ENCODE measurements around the gene LY9. TPM values are rescaled to one million over a fixed set of nuclear protein-coding genes. Genes with fewer than 3 reads are reported as not detected.

Gene LY9
- total RNA-seq, 1 experiment from 2014 or later = not detected

DNA sequence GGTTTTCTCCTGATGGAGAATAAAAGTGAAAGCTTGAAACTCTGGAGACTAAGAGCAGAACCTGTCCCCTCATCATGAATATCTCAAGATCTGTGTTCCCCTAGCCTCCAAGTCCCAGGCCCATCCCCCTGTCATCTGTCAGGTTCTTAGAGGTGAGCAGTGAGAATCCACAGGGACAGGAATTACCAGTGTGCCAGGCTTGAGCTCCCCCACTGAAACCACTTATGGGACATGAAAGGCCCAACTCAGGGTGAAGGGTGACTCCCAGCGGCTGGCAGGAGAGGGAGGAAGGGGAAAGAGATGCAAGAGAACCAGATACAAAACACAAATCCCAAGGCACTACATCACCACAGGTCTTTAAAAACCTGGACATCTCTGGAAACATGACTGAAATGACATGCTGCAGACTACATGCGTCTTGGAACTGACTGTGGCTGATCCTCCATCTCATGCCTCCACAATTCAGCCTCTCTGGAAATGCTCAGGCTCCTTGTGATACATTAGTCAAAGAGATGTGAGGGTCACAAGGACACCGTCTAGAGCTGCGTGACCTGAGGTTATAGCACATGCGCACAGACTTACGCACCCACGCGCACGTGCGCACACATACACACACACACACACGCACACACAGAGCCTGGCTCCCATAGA lies 6.8 kb upstream of the LY9 start:
- TF ChIP-seq EZH2 (IDR thresholded peaks at IDR 0.05; ENCODE audit: borderline replicate concordance, low read depth, low read length, poor library complexity, severe bottlenecking) = no peak
- TF ChIP-seq, protein P1, sequence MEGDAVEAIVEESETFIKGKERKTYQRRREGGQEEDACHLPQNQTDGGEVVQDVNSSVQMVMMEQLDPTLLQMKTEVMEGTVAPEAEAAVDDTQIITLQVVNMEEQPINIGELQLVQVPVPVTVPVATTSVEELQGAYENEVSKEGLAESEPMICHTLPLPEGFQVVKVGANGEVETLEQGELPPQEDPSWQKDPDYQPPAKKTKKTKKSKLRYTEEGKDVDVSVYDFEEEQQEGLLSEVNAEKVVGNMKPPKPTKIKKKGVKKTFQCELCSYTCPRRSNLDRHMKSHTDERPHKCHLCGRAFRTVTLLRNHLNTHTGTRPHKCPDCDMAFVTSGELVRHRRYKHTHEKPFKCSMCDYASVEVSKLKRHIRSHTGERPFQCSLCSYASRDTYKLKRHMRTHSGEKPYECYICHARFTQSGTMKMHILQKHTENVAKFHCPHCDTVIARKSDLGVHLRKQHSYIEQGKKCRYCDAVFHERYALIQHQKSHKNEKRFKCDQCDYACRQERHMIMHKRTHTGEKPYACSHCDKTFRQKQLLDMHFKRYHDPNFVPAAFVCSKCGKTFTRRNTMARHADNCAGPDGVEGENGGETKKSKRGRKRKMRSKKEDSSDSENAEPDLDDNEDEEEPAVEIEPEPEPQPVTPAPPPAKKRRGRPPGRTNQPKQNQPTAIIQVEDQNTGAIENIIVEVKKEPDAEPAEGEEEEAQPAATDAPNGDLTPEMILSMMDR (conservative IDR thresholded peaks at IDR 0.05; ENCODE audit: low read depth, low read length) = no peak
- no peaks in the 10 kb centered on the region for H3K4me1 ChIP-seq (ENCODE audit: insufficient read depth, low read length, poor library complexity, severe bottlenecking)
- ChIA-PET POLR2A (ENCODE audit: low non-redundant PET) (no interaction called here), CTCF (no interaction called here)
- H3K27ac ChIP-seq (ENCODE audit: low read depth, low read length, poor library complexity, severe bottlenecking) = no peak overlapping the region
- H3K36me3 ChIP-seq (ENCODE audit: insufficient read depth, low read length, poor library complexity, severe bottlenecking) = no peaks in the 10 kb centered on the region
- BruUV-seq (replicated peaks) = no TSS peak
- H3K4me3 ChIP-seq (ENCODE audit: low read depth, low read length, poor library complexity, severe bottlenecking) = no peak overlapping the region
- DNase-seq (ENCODE audit: low spot score) = no peak
- H3K27me3 ChIP-seq (replicated peaks; ENCODE audit: insufficient read depth, low read depth, low read length, poor library complexity) = no peaks in the 10 kb centered on the region
- H3K9me3 ChIP-seq (ENCODE audit: low read depth, low read length, poor library complexity, severe bottlenecking) = no peaks in the 10 kb centered on the region
- intact Hi-C loops (cut with micrococcal nuclease; ENCODE audit: unreplicated experiment) = no loop called here

DNA sequence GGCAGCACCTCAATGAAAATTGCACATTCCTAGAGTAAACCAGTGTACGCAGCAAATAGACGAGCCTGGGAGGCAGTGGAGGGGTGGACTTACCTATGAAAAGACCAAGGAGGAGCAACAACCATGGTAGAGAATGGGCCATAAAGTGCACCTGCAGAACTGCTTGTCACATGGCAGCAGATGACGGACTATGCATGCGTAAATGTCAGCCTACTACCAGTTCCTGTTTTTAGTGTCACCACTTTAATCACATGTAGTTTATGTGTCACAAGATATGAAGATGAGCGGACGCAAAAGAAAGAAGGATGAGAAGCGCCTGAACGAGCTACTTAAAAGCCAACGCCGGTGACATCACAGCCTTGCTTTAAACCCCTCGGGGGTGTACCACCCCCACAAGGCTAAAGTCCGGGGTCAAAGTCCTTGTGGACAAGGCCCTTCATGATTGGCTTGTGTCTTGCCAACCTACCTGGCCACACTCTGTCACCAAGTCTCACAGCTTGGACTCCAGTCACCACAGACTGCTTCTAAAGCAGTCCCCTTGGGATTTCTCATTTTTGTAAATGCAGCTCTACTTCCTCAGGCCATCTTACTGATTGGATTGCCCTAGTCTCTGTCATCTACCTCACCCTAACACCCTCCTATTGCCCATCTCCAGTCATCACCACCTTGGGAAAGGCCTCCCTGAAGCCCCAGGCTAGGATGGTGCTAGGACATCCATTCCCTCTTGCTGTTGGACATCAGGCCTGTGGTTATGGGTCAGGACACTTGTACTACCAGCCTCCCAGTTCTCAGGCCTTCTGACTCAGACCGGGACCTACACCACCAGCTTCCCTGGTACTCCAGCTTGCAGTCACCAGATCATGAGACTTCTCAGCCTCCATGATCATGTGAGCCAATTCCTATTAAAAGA lies 6.0 kb upstream of the LY9 start:
- no peak for DNase-seq (ENCODE audit: low spot score)
- H3K4me1 ChIP-seq (ENCODE audit: insufficient read depth, low read length, poor library complexity, severe bottlenecking) = no peaks in the 10 kb centered on the region
- H3K27ac ChIP-seq (ENCODE audit: low read depth, low read length, poor library complexity, severe bottlenecking) = no peak overlapping the region
- H3K9me3 ChIP-seq (ENCODE audit: low read depth, low read length, poor library complexity, severe bottlenecking) = no peaks in the 10 kb centered on the region
- no peak for TF ChIP-seq EZH2 (IDR thresholded peaks at IDR 0.05; ENCODE audit: borderline replicate concordance, low read depth, low read length, poor library complexity, severe bottlenecking)
- TF ChIP-seq, protein P1 (conservative IDR thresholded peaks at IDR 0.05; ENCODE audit: low read depth, low read length) = no peak
- ChIA-PET POLR2A (ENCODE audit: low non-redundant PET) (no interaction called here), CTCF (no interaction called here)
- no TSS peak for BruUV-seq (replicated peaks)
- H3K27me3 ChIP-seq (replicated peaks; ENCODE audit: insufficient read depth, low read depth, low read length, poor library complexity) = no peaks in the 10 kb centered on the region
- no peaks in the 10 kb centered on the region for H3K36me3 ChIP-seq (ENCODE audit: insufficient read depth, low read length, poor library complexity, severe bottlenecking)
- H3K4me3 ChIP-seq (ENCODE audit: low read depth, low read length, poor library complexity, severe bottlenecking) = no peak overlapping the region
- intact Hi-C loops (cut with micrococcal nuclease; ENCODE audit: unreplicated experiment) = no loop called here

DNA sequence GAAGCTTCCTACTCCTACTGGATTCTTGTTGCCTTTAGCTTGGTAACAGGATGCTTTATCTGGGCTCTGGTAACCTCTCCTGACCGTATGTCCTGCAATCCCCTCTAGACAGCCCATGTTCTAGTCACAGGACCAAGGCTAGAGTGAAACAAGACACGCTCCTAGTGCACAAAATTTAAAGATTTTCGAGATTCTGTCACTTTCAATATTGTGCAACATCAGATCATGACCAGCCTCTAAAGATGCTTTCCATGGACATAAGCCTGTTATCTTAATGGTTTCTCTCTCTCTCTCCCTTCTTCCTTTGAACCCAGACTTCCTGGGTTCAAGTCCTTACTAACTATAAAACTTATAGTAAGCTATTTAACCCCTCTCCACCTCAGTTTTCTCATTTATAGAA lies 1.6 kb upstream of the LY9 start:
- intact Hi-C loops (cut with micrococcal nuclease; ENCODE audit: unreplicated experiment) = no loop called here
- Histone ChIP-seq H3K36me3 (ENCODE audit: insufficient read depth, low read length, poor library complexity, severe bottlenecking) (no peaks in the 10 kb centered on the region), H3K4me1 (ENCODE audit: insufficient read depth, low read length, poor library complexity, severe bottlenecking) (no peaks in the 10 kb centered on the region), H3K27me3 (replicated peaks; ENCODE audit: insufficient read depth, low read depth, low read length, poor library complexity) (no peaks in the 10 kb centered on the region), H3K4me3 (ENCODE audit: low read depth, low read length, poor library complexity, severe bottlenecking) (no peak overlapping the region), H3K9me3 (ENCODE audit: low read depth, low read length, poor library complexity, severe bottlenecking) (no peaks in the 10 kb centered on the region), H3K27ac (ENCODE audit: low read depth, low read length, poor library complexity, severe bottlenecking) (no peak overlapping the region)
- TF ChIP-seq, protein P1 (conservative IDR thresholded peaks at IDR 0.05; ENCODE audit: low read depth, low read length) = no peak
- DNase-seq (ENCODE audit: low spot score) = no peak
- ChIA-PET CTCF (no interaction called here), POLR2A (ENCODE audit: low non-redundant PET) (no interaction called here)
- no TSS peak for BruUV-seq (replicated peaks)
